Measurements from ENCODE around the gene PRICKLE2.

Gene PRICKLE2

GRCh38 chr3:64149886-64150285, 75.4 kb downstream of the PRICKLE2 start:
- POLR2A ChIA-PET, result interaction anchor here (0.8 kb wide), 1 partner anchor 9 kb away, joined by 3 read pairs; no protein-coding TSS in a partner anchor
- Histone ChIP-seq H3K36me3 (ENCODE audit: control insufficient read depth in 4 of 4, insufficient read depth in 4 of 4, low read length in 3 of 4) (no peaks in the 10 kb centered on the region), H3K4me3 (ENCODE audit: control insufficient read depth in 1 of 7, extremely low read depth in 1 of 7, insufficient read depth in 4 of 7, low read depth in 2 of 7, low read length in 6 of 7) (no peak overlapping the region), H3K27ac (ENCODE audit: insufficient read depth in 1 of 2, low read depth in 1 of 2, low read length in 2 of 2, poor library complexity in 1 of 2, severe bottlenecking in 2 of 2) (no peak overlapping the region), H3K4me1 (ENCODE audit: control extremely low read depth in 1 of 4, control insufficient read depth in 4 of 4, insufficient read depth in 4 of 4, low read length in 3 of 4) (no peaks in the 10 kb centered on the region), H3K9me3 (ENCODE audit: control extremely low read depth in 1 of 5, control insufficient read depth in 4 of 5, insufficient read depth in 2 of 5, low read depth in 1 of 5, low read length in 4 of 5) (peaks cover 0 to 1% (median 0%) of the 10 kb centered on the region in 5 experiments), H3K27me3 (replicated peaks in 2 of 5; ENCODE audit: control insufficient read depth in 4 of 5, insufficient read depth in 5 of 5, low read length in 4 of 5) (no peaks in the 10 kb centered on the region)
- CTCF ChIA-PET, result no interaction called here
- no peak for DNase-seq
- 91% methylated on average over 5 of the region's 6 CpGs for WGBS (ENCODE audit: insufficient coverage)

DNA sequence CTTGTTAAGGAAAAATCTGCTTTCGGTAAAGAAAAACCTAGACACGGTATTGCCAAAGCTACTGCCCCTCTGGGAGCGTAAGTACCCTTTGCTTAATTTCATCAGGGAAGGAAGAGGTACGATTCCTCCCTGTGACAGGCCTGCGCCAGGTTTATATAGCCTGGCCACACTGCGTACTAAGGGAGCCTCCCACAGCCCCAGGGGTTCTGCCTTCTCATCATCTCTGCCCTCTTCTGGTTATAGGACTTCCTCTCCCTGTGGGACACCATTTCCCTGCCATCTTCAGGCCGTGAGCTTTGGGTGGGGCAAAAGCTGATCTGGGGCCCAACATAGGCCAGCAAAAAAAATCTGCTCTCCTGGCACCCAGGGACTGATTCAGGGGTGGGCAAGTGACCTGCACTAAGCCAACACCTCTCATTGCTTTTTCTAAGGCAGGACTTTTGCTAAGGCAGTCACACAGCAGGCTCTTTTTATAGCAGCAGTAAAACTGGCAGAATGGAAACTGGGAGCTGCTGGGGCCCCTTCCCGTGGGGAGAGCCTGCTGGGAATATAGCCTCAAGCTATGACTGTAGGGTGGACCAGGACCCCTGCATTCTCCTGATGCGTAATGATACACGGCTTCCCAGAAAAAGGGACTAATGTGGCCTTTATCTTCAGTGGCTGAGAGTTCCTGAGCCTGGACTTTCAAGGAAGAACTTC, 76.2 kb downstream of the PRICKLE2 start:
- no peak for DNase-seq
- no peaks in the 10 kb centered on the region for H3K4me1 ChIP-seq (ENCODE audit: control extremely low read depth in 1 of 4, control insufficient read depth in 4 of 4, insufficient read depth in 4 of 4, low read length in 3 of 4)
- H3K27me3 ChIP-seq (replicated peaks in 2 of 5; ENCODE audit: control insufficient read depth in 4 of 5, insufficient read depth in 5 of 5, low read length in 4 of 5), result no peaks in the 10 kb centered on the region
- no peak overlapping the region for H3K4me3 ChIP-seq (ENCODE audit: control insufficient read depth in 1 of 7, extremely low read depth in 1 of 7, insufficient read depth in 4 of 7, low read depth in 2 of 7, low read length in 6 of 7)
- CTCF ChIA-PET, result no interaction called here
- WGBS (ENCODE audit: insufficient coverage), result 92% methylated on average over 10 of the region's 10 CpGs
- H3K9me3 ChIP-seq (ENCODE audit: control extremely low read depth in 1 of 5, control insufficient read depth in 4 of 5, insufficient read depth in 2 of 5, low read depth in 1 of 5, low read length in 4 of 5), result peaks cover 0 to 1% (median 0%) of the 10 kb centered on the region in 5 experiments
- H3K27ac ChIP-seq (ENCODE audit: insufficient read depth in 1 of 2, low read depth in 1 of 2, low read length in 2 of 2, poor library complexity in 1 of 2, severe bottlenecking in 2 of 2), result no peak overlapping the region
- H3K36me3 ChIP-seq (ENCODE audit: control insufficient read depth in 4 of 4, insufficient read depth in 4 of 4, low read length in 3 of 4), result no peaks in the 10 kb centered on the region
- POLR2A ChIA-PET, result no interaction called here

DNA sequence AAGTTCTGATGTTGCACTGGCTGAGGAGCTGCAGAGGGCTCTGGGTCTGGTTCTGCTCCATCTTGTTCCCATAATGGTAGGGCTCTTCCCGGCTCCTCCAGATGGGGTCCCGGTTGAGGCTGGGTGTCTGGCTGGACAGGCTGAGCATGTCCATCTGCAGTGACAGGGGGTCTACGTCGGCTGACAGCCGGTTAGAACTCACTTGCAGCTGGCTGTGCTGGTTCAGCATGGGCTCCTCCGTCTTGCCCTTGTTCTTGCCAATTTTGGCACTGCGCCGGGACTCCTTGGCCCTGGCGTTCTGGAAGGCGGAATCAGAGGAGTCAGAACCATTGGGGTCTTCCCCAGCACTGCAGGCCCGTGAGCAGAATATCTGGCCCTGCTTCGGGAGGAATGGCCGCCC, 78.1 kb downstream of the PRICKLE2 start:
- H3K4me1 ChIP-seq (ENCODE audit: control extremely low read depth in 1 of 4, control insufficient read depth in 4 of 4, insufficient read depth in 4 of 4, low read length in 3 of 4), result no peaks in the 10 kb centered on the region
- H3K9me3 ChIP-seq (ENCODE audit: control extremely low read depth in 1 of 5, control insufficient read depth in 4 of 5, insufficient read depth in 2 of 5, low read depth in 1 of 5, low read length in 4 of 5), result no peaks in the 10 kb centered on the region
- no peak overlapping the region for H3K4me3 ChIP-seq (ENCODE audit: control insufficient read depth in 1 of 7, extremely low read depth in 1 of 7, insufficient read depth in 4 of 7, low read depth in 2 of 7, low read length in 6 of 7)
- H3K27ac ChIP-seq (ENCODE audit: insufficient read depth in 1 of 2, low read depth in 1 of 2, low read length in 2 of 2, poor library complexity in 1 of 2, severe bottlenecking in 2 of 2), result no peak overlapping the region
- H3K36me3 ChIP-seq (ENCODE audit: control insufficient read depth in 4 of 4, insufficient read depth in 4 of 4, low read length in 3 of 4), result no peaks in the 10 kb centered on the region
- CTCF ChIA-PET, result no interaction called here
- no peaks in the 10 kb centered on the region for H3K27me3 ChIP-seq (replicated peaks in 2 of 5; ENCODE audit: control insufficient read depth in 4 of 5, insufficient read depth in 5 of 5, low read length in 4 of 5)
- WGBS (ENCODE audit: insufficient coverage), result 94% methylated on average over 13 of the region's 13 CpGs
- DNase-seq, result no peak
- POLR2A ChIA-PET, result no interaction called here

GRCh38 chr3:64145438-64145837, 79.8 kb downstream of the PRICKLE2 start:
- no peaks in the 10 kb centered on the region for H3K36me3 ChIP-seq (ENCODE audit: control insufficient read depth in 4 of 4, insufficient read depth in 4 of 4, low read length in 3 of 4)
- CTCF ChIA-PET, result no interaction called here

DNA sequence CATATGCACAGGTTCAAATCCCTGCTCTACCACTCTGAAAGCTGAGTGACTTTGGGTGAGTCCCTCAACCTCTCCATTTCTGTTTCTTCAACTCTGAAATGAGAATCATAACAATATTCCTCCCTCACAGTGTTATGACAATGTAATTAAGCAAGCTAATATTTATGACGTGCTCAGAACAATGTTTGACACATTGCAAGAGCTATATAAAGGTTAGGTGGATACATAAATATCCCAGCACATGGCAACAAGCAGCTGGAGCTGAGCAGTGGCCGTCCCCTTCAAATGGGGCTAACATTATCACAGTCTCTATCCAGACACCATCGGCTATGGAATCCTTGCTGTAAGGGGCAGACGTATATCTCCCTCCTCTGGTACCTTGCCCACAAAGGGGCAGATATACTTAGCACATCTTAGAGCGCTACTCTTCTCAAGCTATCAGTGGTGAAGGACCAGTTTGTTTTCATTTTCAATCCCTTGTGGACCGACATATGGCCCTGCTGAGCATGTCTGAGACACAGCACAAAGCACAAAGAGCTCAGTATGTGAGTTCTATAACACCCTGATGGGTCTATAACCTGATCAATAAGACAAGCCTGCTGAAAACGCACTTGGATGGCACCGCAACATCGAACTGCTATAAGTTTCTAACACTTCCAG, 80.9 kb downstream of the PRICKLE2 start:
- no peak overlapping the region for H3K27ac ChIP-seq (ENCODE audit: insufficient read depth in 1 of 2, low read depth in 1 of 2, low read length in 2 of 2, poor library complexity in 1 of 2, severe bottlenecking in 2 of 2)
- no peak overlapping the region for H3K4me3 ChIP-seq (ENCODE audit: control insufficient read depth in 1 of 7, extremely low read depth in 1 of 7, insufficient read depth in 4 of 7, low read depth in 2 of 7, low read length in 6 of 7)
- ChIA-PET POLR2A (no interaction called here), CTCF (interaction anchor here (0.6 to 1.0 kb wide), 2 partner anchors 11 to 172 kb away, joined by 3 read pairs; no protein-coding TSS in a partner anchor)
- no peak for DNase-seq
- no peaks in the 10 kb centered on the region for H3K27me3 ChIP-seq (replicated peaks in 2 of 5; ENCODE audit: control insufficient read depth in 4 of 5, insufficient read depth in 5 of 5, low read length in 4 of 5)
- no peaks in the 10 kb centered on the region for H3K36me3 ChIP-seq (ENCODE audit: control insufficient read depth in 4 of 4, insufficient read depth in 4 of 4, low read length in 3 of 4)
- WGBS (ENCODE audit: insufficient coverage), result 96% methylated on average over 5 of the region's 9 CpGs
- no peaks in the 10 kb centered on the region for H3K9me3 ChIP-seq (ENCODE audit: control extremely low read depth in 1 of 5, control insufficient read depth in 4 of 5, insufficient read depth in 2 of 5, low read depth in 1 of 5, low read length in 4 of 5)
- H3K4me1 ChIP-seq (ENCODE audit: control extremely low read depth in 1 of 4, control insufficient read depth in 4 of 4, insufficient read depth in 4 of 4, low read length in 3 of 4), result no peaks in the 10 kb centered on the region

More at GRCh38 chr3:64145438-64145837, 79.8 kb downstream of the PRICKLE2 start:
- no peak for DNase-seq
- POLR2A ChIA-PET, result no interaction called here
- Histone ChIP-seq H3K27ac (ENCODE audit: insufficient read depth in 1 of 2, low read depth in 1 of 2, low read length in 2 of 2, poor library complexity in 1 of 2, severe bottlenecking in 2 of 2) (no peak overlapping the region), H3K27me3 (replicated peaks in 2 of 5; ENCODE audit: control insufficient read depth in 4 of 5, insufficient read depth in 5 of 5, low read length in 4 of 5) (no peaks in the 10 kb centered on the region), H3K4me3 (ENCODE audit: control insufficient read depth in 1 of 7, extremely low read depth in 1 of 7, insufficient read depth in 4 of 7, low read depth in 2 of 7, low read length in 6 of 7) (no peak overlapping the region), H3K4me1 (ENCODE audit: control extremely low read depth in 1 of 4, control insufficient read depth in 4 of 4, insufficient read depth in 4 of 4, low read length in 3 of 4) (no peaks in the 10 kb centered on the region), H3K9me3 (ENCODE audit: control extremely low read depth in 1 of 5, control insufficient read depth in 4 of 5, insufficient read depth in 2 of 5, low read depth in 1 of 5, low read length in 4 of 5) (no peaks in the 10 kb centered on the region)
- 94% methylated on average over 2 of the region's 2 CpGs for WGBS (ENCODE audit: insufficient coverage)

- no peaks in the 10 kb centered on the region for H3K27me3 ChIP-seq (replicated peaks in 2 of 5; ENCODE audit: control insufficient read depth in 4 of 5, insufficient read depth in 5 of 5, low read length in 4 of 5)
- ChIA-PET CTCF (interaction anchor here (0.6 kb wide), 1 partner anchor 173 kb away, joined by 3 read pairs; no protein-coding TSS in a partner anchor), POLR2A (no interaction called here)
- H3K4me1 ChIP-seq (ENCODE audit: control extremely low read depth in 1 of 4, control insufficient read depth in 4 of 4, insufficient read depth in 4 of 4, low read length in 3 of 4), result no peaks in the 10 kb centered on the region
- no peak overlapping the region for H3K4me3 ChIP-seq (ENCODE audit: control insufficient read depth in 1 of 7, extremely low read depth in 1 of 7, insufficient read depth in 4 of 7, low read depth in 2 of 7, low read length in 6 of 7)
- DNase-seq, result no peak
- H3K9me3 ChIP-seq (ENCODE audit: control extremely low read depth in 1 of 5, control insufficient read depth in 4 of 5, insufficient read depth in 2 of 5, low read depth in 1 of 5, low read length in 4 of 5), result no peaks in the 10 kb centered on the region
- no peak overlapping the region for H3K27ac ChIP-seq (ENCODE audit: insufficient read depth in 1 of 2, low read depth in 1 of 2, low read length in 2 of 2, poor library complexity in 1 of 2, severe bottlenecking in 2 of 2)
- H3K36me3 ChIP-seq (ENCODE audit: control insufficient read depth in 4 of 4, insufficient read depth in 4 of 4, low read length in 3 of 4), result no peaks in the 10 kb centered on the region
- 100% methylated on average over 3 of the region's 5 CpGs for WGBS (ENCODE audit: insufficient coverage)
These were observed 81.7 kb downstream of the PRICKLE2 start for GRCh38 chr3:64143409-64144130.

- H3K27me3 ChIP-seq (replicated peaks in 2 of 5; ENCODE audit: control insufficient read depth in 4 of 5, insufficient read depth in 5 of 5, low read length in 4 of 5), result no peaks in the 10 kb centered on the region
- no peaks in the 10 kb centered on the region for H3K4me1 ChIP-seq (ENCODE audit: control extremely low read depth in 1 of 4, control insufficient read depth in 4 of 4, insufficient read depth in 4 of 4, low read length in 3 of 4)
- CTCF ChIA-PET, result no interaction called here
- H3K36me3 ChIP-seq (ENCODE audit: control insufficient read depth in 4 of 4, insufficient read depth in 4 of 4, low read length in 3 of 4), result no peaks in the 10 kb centered on the region
- POLR2A ChIA-PET, result no interaction called here
- H3K27ac ChIP-seq (ENCODE audit: insufficient read depth in 1 of 2, low read depth in 1 of 2, low read length in 2 of 2, poor library complexity in 1 of 2, severe bottlenecking in 2 of 2), result no peak overlapping the region
- no peaks in the 10 kb centered on the region for H3K9me3 ChIP-seq (ENCODE audit: control extremely low read depth in 1 of 5, control insufficient read depth in 4 of 5, insufficient read depth in 2 of 5, low read depth in 1 of 5, low read length in 4 of 5)
- DNase-seq, result no peak
- no peak overlapping the region for H3K4me3 ChIP-seq (ENCODE audit: control insufficient read depth in 1 of 7, extremely low read depth in 1 of 7, insufficient read depth in 4 of 7, low read depth in 2 of 7, low read length in 6 of 7)
- WGBS (ENCODE audit: insufficient coverage), result 67% methylated on average over 2 of the region's 3 CpGs
These were observed 83.8 kb downstream of the PRICKLE2 start for GRCh38 chr3:64141476-64141875.

Measured in common myeloid progenitor, CD34-positive (primary cell).